ENCODE results near the gene CYP2C19.
A peak's percentile ranks its signal among the peaks of the same experiment; 100 is the strongest.
"Not testable (repeated sequence)": the region's sequence is repeated elsewhere in the genome, so short reads cannot be mapped to it uniquely, and the experiment has no call there.

The CYP2C19 gene

DNA sequence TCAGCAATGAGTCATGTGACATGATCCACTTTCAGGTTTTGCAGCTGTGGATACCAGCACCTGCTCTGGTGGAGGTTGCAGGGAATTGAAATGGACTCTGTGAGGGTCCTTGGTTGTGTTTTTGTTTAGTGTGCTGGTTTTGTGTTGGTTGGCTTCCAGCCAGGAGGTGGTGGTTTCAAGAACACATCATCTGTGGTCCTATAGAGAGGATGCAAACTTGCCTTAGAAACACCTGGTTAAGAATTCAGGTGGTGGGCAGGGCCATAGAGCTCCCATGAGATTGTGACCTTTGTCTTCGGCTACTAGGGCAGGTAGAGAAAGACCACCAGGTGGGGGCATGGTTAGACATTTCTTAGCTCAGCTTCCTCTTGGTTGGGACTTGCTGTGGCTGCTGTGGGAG lies 116.7 kb downstream of the CYP2C19 start:
- DNase-seq (ENCODE audit: low spot score): no peak

DNA sequence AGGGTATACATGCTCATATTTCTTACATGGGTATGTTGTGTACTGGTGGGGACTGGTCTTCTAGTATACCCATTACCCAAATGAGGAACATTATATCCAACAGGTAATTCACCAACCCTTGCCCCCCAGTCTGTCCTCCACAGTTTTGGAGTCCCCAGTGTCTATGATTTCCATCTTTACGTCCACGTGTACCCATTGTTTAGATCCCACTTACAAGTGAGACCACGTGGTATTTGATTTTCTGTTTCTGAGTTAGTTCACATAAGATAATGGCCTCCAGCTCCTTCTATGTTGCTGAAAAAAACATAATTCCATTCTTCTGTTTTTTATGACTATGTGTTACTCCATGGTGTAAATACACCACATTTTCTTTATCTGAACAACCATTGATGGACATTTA lies 126.6 kb downstream of the CYP2C19 start:
- DNase-seq (ENCODE audit: low spot score): no peak

DNA sequence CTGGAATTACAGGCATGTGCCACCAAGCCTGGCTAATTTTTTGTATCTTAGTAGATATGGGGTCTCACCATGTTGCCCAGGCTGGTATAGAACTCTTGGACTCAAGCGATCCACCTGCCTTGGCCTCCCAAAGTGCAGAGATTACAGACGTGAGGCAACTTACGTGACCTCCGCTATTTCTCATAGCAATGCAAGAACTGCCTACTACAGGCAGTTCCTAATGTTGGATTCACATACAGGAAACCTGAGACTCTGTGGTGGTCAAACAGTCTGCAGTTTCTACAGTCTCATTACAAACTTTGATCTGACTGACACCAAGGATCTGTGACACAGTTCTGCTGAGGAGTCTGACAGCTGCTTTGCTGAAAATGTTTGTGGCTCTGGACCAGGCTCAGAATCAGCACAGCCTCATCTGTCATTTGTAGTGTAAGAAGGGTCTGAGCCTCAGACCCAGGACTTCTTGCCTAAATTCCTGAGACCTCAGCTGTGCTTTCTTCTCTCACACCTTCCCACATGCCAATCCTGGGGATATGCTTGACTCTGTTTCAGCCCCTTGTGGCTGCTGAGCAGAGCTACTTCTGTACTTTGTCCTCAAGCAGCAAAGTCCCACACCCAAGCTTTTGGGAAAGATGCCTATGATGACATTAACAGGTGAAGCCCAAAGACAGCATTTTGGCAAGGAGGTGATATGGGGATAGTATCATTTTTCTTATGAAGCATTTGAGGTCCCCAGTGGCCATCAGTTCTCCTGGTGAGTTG lies 128.0 kb downstream of the CYP2C19 start:
- DNase-seq (ENCODE audit: low spot score): peak; percentile 20

DNA sequence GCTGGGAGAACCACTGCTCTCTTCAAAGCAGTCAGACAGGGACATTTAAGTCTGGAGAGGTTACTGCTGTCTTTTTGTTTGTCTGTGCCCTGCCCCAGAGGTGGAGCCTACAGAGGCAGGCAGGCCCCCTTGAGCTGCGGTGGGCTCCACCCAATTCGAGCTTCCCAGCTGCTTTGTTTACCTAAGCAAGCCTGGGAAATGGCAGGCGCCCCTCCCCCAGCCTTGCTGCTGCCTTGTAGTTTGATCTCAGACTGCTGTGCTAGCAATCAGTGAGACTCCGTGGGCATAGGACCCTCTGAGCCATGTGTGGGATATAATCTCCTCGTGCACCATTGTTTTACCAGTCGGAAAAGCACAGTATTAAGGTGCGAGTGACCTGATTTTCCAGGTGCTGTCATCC lies 135.9 kb downstream of the CYP2C19 start:
- not testable (repeated sequence) for DNase-seq (ENCODE audit: low spot score)

DNA sequence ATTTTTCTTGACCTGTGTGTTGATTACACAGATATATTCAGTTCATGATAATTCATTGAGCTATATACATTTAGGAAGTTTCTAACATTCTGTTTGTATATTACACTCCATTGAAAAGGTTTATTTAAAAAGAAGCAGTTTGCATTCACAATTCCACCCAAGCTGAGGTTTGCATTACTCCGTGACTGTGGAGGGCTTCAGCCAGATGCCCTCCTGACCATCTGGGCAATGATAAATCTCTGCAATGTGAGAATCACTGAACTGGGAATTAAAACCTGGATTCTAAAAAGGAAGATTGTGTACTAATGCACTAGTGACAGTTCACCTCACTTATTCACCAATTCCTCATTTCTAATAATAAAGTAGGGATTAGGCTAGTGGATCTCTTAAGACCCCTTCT lies 139.6 kb downstream of the CYP2C19 start:
- no peak for DNase-seq (ENCODE audit: low spot score)

DNA sequence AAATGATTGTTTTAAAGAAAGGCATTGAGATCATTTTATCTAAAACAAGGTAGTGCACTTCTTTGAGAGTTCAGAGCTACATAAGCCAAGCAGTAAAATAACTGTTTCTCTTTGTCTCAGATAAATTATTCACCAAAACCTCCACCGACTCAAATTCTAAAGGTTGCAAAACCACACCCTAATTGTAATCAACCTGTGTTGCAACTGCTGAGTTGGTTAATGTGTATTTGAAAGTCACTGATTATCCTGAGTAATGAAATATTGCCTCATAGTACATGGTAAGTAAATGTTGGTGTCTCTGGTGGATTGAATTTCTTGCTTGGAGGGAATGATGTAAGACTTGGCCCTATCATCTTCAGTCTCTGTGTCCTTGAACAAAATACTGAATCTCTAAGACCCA lies 140.1 kb downstream of the CYP2C19 start:
- no peak for DNase-seq (ENCODE audit: low spot score)
